HCT116 (cell line): Measurements from ENCODE around the gene AGAP1.

Source experiments
- CBX3 ChIP-seq: IDR thresholded peaks from 2 replicates; pipeline ENCODE4 v1.6.1; 2012; ENCODE audit warnings: low read depth
- CTCF ChIP-seq, 3 experiments: fragments of 200-600 bp in 1 of 3; sonication (generic) in 1 of 3; IDR thresholded peaks in 2 of 3; conservative IDR thresholded peaks in 1 of 3; 2 replicates each; pipeline ENCODE4 v1.5.1; 2012 to 2017; ENCODE audit warnings: low read depth in 2 of 3, low read length in 2 of 3, antibody characterized with exemption in 1 of 3, borderline replicate concordance in 1 of 3, control low read depth in 1 of 3, mild to moderate bottlenecking in 1 of 3, mixed read lengths in 1 of 3, mixed run types in 1 of 3, moderate library complexity in 1 of 3; ENCODE audit not compliant: insufficient read depth in 1 of 3
- EGR1 ChIP-seq: IDR thresholded peaks from 2 replicates; pipeline ENCODE4 v1.6.1; 2012; ENCODE audit warnings: low read depth
- EZH2 ChIP-seq: fragments of 200-600 bp; sonication (generic); IDR thresholded peaks from 2 replicates; pipeline ENCODE4 v1.6.1; 2017; ENCODE audit warnings: antibody characterized with exemption, mixed run types
- EZH2phosphoT487 ChIP-seq: fragments of 200-600 bp; IDR thresholded peaks from 2 replicates; pipeline ENCODE4 v1.6.1; 2018; ENCODE audit warnings: antibody characterized with exemption, borderline replicate concordance
- JUND ChIP-seq: IDR thresholded peaks from 2 replicates; pipeline ENCODE4 v1.6.1; 2012
- MAX ChIP-seq: IDR thresholded peaks from 2 replicates; pipeline ENCODE4 v1.6.1; 2012
- POLR2A ChIP-seq: IDR thresholded peaks from 2 replicates; pipeline ENCODE4 v1.7.0; 2011; ENCODE audit warnings: borderline replicate concordance; ENCODE audit not compliant: insufficient read depth, insufficient read length; ENCODE audit errors: extremely low read depth
- POLR2AphosphoS5 ChIP-seq: IDR thresholded peaks from 2 replicates; pipeline ENCODE4 v1.6.1; 2011; ENCODE audit warnings: mild to moderate bottlenecking, low read depth, low read length, moderate library complexity
- SP1 ChIP-seq: IDR thresholded peaks from 2 replicates; pipeline ENCODE4 v1.6.1; 2012; ENCODE audit warnings: low read depth
- SRF ChIP-seq: IDR thresholded peaks from 2 replicates; pipeline ENCODE4 v1.6.1; 2012; ENCODE audit warnings: low read depth
- ZFX ChIP-seq: fragments of 450-650 bp; IDR thresholded peaks from 2 replicates; pipeline ENCODE4 v1.6.1; 2017
- ZNF274 ChIP-seq: fragments of 200-500 bp; sonication (Bioruptor generic); IDR thresholded peaks from 2 replicates; pipeline ENCODE4 v1.6.1; 2014; ENCODE audit warnings: mild to moderate bottlenecking, low read depth, low read length, inconsistent platforms

GRCh38 chr2:236170590-236171165, 676.8 kb downstream of the AGAP1 start:
- TF ChIP-seq CTCF (IDR thresholded peaks at IDR 0.05 in 2 of 3, conservative IDR thresholded peaks at IDR 0.05 in 1 of 3; ENCODE audit: borderline replicate concordance in 1 of 3, insufficient read depth in 1 of 3, low read depth in 2 of 3, low read length in 2 of 3) (no peak), EZH2 (no peak), POLR2AphosphoS5 (no peak), JUND (no peak), EZH2phosphoT487 (no peak), ZNF274 (no peak), CBX3 (no peak), ZFX (no peak), MAX (no peak), SRF (no peak), POLR2A (no peak), SP1 (no peak), EGR1 (no peak)
